ENCODE results near the gene GABPB1. TPM values are rescaled to one million over a fixed set of nuclear protein-coding genes. Genes with fewer than 3 reads are reported as not detected.
A peak's percentile ranks its signal among the peaks of the same experiment; 100 is the strongest.
"Not testable (repeated sequence)": the region's sequence is repeated elsewhere in the genome, so short reads cannot be mapped to it uniquely, and the experiment has no call there.

The GABPB1 gene
- 38.1 TPM for polyA plus RNA-seq (2012; ENCODE audit: insufficient read depth, insufficient read length)

GRCh38 chr15:50354838-50355618 lies at the start of gene GABPB1:
Gene GABPB1 (minus strand): TSS chr15:50355198. CDS start chr15:50309798, 45,400 bp downstream.
- H3K4me3 ChIP-seq (ENCODE audit: low read length) = peak within 1 kb of the TSS; percentile 70
- peak; percentile 93 for DNase-seq (ENCODE audit: low read depth, low spot score)

DNA sequence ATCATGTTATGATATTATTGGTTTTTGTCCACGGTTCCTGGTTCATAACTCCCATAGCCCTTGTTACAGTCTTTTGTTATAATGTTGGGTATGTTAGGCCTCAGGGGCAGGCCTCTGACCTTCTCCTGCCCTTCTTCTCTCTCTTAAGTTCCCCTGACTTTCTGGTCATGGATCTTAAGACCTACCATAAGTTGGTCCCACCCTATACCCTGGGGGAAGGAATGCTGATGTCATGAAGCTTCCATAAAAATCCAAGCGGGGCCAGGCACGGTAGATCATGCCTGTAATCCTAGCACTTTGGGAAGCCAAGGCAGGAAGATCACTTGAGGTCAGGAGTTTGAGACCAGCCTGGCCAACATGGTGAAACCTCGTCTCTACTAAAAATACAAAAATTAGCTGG lies 36.6 kb upstream of the GABPB1 start:
- not testable (repeated sequence) for H3K4me3 ChIP-seq (ENCODE audit: low read length); DNase-seq (ENCODE audit: low read depth, low spot score)

- DNase-seq (ENCODE audit: low read depth, low spot score) = no peak
- H3K4me3 ChIP-seq (ENCODE audit: low read length) = no peak overlapping the region
Observed at GRCh38 chr15:50390554-50391264, 35.7 kb upstream of the GABPB1 start.

DNA sequence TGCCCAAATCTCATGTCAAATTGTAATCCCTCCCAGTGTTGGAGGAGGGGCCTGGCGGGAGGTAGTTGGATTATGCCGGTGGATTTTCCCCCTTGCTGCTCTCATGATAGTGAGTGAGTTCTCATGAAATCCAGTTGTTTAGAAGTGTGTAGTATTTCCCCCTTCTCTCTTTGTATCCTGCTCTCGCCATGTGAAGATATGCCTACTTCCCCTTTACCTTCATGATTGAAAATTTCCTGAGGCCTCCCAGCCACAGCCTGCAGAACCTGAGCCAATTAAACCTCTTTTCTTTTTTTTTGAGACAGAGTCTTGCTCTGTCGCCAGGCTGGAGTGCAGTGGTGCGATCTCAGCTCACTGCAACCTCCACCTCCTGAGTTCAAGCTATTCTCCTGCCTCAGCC lies 27.4 kb upstream of the GABPB1 start:
- not testable (repeated sequence) for H3K4me3 ChIP-seq (ENCODE audit: low read length); DNase-seq (ENCODE audit: low read depth, low spot score)

GRCh38 chr15:50381438-50381837 lies 26.4 kb upstream of the GABPB1 start:
- no peak for DNase-seq (ENCODE audit: low read depth, low spot score)
- H3K4me3 ChIP-seq (ENCODE audit: low read length) = no peak overlapping the region

GRCh38 chr15:50380089-50380488 lies 25.1 kb upstream of the GABPB1 start:
- no peak for DNase-seq (ENCODE audit: low read depth, low spot score)
- H3K4me3 ChIP-seq (ENCODE audit: low read length) = no peak overlapping the region

GRCh38 chr15:50379413-50379812 lies 24.4 kb upstream of the GABPB1 start:
- DNase-seq (ENCODE audit: low read depth, low spot score); H3K4me3 ChIP-seq (ENCODE audit: low read length): not testable (repeated sequence)

- no peak for DNase-seq (ENCODE audit: low read depth, low spot score)
Observed at GRCh38 chr15:50378776-50379175, 23.8 kb upstream of the GABPB1 start.

DNA sequence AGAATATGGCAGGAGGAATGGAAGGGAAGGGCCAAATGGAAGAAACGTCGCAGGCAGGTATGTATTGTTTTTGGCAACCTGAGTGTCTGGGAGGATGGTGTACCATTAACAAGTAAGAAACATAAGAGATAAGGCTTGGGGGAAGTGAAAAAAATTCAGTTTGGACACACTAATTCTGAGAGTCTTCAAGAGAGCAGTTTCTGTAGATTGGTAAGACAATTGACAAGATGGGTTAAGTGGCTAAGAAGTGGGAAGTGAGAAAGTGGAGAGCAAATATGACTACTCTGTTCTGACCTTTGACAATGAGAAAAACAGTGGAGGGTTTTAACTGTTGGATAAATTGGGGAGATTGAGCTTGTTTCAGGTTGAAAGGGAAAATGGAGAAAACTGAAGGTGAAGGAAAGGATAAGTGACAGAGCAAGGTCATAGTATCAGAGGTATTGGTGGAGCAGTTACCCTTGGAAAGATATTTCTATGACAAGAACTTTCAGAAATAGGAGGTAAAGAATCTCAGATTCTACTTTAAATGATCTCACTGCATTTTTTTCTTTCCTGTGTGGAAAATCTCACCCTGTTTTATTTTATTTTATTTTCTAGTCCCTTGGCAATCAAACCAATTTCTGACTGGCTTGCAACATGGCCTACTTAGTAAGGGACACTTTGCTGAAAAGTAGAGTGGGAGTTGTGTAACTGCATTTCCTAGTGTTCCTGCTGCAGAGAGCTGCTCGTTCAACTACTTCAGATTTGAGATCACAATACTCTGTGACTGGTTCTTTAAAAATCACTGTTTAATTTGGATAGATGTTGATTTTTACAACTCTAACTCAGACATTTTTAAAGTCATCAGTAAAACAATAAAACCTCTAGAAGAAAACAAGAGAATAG lies 23.1 kb upstream of the GABPB1 start:
- DNase-seq (ENCODE audit: low read depth, low spot score) = no peak
- H3K4me3 ChIP-seq (ENCODE audit: low read length) = no peak overlapping the region

More at GRCh38 chr15:50378776-50379175, 23.8 kb upstream of the GABPB1 start:
- H3K4me3 ChIP-seq (ENCODE audit: low read length) = no peak overlapping the region

- not testable (repeated sequence) for H3K4me3 ChIP-seq (ENCODE audit: low read length); DNase-seq (ENCODE audit: low read depth, low spot score)
Observed at GRCh38 chr15:50369564-50369963, 14.6 kb upstream of the GABPB1 start.

DNA sequence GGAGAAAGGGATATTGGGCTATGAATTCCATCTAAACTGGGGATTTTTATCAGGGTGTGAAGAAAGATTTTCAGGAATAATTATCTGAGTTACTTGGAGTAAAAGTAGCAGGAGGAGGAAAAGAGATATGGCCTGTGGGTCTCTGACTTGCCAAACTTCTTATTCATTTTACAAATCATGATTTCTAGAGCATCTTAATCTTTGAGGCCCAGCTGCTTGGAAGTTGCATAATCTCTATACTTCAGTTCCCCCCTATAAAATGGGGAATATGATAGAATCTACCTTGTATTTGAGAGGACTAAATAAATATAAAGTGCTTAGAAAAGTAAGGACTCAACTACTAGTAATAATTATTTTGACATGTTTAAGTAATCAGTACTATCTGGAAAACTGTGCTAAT lies 11.0 kb upstream of the GABPB1 start:
- no peak for DNase-seq (ENCODE audit: low read depth, low spot score)
- H3K4me3 ChIP-seq (ENCODE audit: low read length) = no peak overlapping the region

GRCh38 chr15:50365570-50365969 lies 10.6 kb upstream of the GABPB1 start:
- DNase-seq (ENCODE audit: low read depth, low spot score) = no peak
- no peak overlapping the region for H3K4me3 ChIP-seq (ENCODE audit: low read length)

DNA sequence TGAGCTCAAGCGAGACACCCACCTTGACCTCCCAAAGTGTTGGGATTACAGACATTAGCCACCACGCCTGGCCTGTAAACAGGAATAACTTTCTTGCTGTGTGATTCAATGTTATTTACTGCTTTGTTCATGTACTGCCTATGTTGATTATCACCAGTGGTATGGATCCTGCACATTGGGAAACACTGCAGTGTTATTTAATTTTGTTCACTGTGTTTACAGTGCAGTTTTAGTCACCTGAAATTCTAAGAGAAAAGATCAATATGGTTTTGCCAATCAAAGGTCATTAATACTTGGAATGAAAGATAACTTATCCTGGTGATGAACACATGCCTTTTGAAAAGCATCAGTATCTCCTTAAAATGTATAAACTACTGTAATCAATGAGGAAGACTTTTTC lies 8.6 kb upstream of the GABPB1 start:
- DNase-seq (ENCODE audit: low read depth, low spot score) = no peak
- no peak overlapping the region for H3K4me3 ChIP-seq (ENCODE audit: low read length)

- DNase-seq (ENCODE audit: low read depth, low spot score) = no peak
- H3K4me3 ChIP-seq (ENCODE audit: low read length) = no peak overlapping the region
Observed at GRCh38 chr15:50361756-50362155, 6.8 kb upstream of the GABPB1 start.

DNA sequence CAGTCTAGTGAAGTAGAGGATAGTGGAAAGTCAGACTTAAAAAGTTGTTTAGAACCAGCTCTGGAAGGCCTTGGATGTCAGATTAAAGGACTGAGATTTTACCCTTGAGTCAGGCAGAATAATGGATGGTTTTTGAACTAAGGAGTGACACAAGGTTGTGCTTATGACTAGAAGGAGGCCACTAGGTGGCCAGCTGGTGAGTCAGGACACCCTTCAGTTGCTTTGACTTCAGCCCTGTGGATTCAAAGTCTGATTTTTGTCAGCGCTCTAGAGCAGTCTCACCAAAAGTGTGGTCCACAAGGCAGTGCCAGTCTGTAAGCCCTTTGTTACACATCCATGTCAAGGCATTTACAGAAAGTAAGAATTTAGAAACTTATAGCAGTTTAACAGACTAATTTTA lies 3.8 kb upstream of the GABPB1 start:
- H3K4me3 ChIP-seq (ENCODE audit: low read length) = no peak overlapping the region
- DNase-seq (ENCODE audit: low read depth, low spot score) = peak; percentile 50

GRCh38 chr15:50355980-50356379 lies 982 bp upstream of the GABPB1 start:
- H3K4me3 ChIP-seq (ENCODE audit: low read length) = peak overlapping the region; percentile 70
- DNase-seq (ENCODE audit: low read depth, low spot score) = no peak

DNA sequence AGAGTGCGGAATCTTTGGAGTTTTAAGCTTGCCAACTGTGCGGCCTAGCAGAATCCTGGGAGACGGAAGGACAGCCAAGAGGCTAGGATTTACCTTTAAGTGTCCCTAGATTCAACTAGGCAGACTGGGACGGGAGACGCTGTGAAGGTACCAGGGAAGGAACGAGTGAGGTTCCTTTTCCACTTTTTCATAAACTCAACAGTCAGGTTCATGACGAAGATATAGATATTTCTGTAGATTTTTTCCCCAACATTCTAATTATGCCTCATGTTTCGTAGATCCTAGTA lies 564 bp upstream of the GABPB1 start:
- H3K4me3 ChIP-seq (ENCODE audit: low read length) = peak overlapping the region; percentile 70
- DNase-seq (ENCODE audit: low read depth, low spot score) = no peak

- peak; percentile 48 for DNase-seq (ENCODE audit: low read depth, low spot score)
- H3K4me3 ChIP-seq (ENCODE audit: low read length) = peak overlapping the region; percentile 70
Observed at GRCh38 chr15:50353975-50354837, 792 bp downstream of the GABPB1 start.

All from Jurkat, Clone E6-1 (cell line).